Uterus (tissue), 4 donors: ENCODE data around the gene SIN3B. TPM values are rescaled to one million over a fixed set of nuclear protein-coding genes. Genes with fewer than 3 reads are reported as not detected.

Experiments
- DNase-seq, 2 donors: peaks; one replicate each; pipeline ENCODE4 v3.0.0-alpha.2; 2019 to 2020
- H3K27ac ChIP-seq, 2 donors: fragments of 200-600 bp; sonication (generic); 1 replicate in 1 of 2; 2 replicates in 1 of 2; pipeline ENCODE4 v1.5.1; 2016 to 2018
- H3K27me3 ChIP-seq, 2 donors: fragments of 200-600 bp; sonication (generic); one replicate each; pipeline ENCODE4 v1.5.1; 2018 to 2019; ENCODE audit warnings: control low read depth in 1 of 2
- H3K36me3 ChIP-seq, 2 donors: fragments of 200-600 bp; sonication (generic); one replicate each; pipeline ENCODE4 v1.5.1; 2019; ENCODE audit warnings: control low read depth in 1 of 2
- H3K4me1 ChIP-seq, 2 donors: fragments of 200-600 bp; sonication (generic); one replicate each; pipeline ENCODE4 v1.5.1; 2018 to 2019; ENCODE audit warnings: control low read depth in 1 of 2
- H3K4me3 ChIP-seq, 2 donors: fragments of 200-600 bp; sonication (generic); 1 replicate in 1 of 2; 2 replicates in 1 of 2; pipeline ENCODE4 v1.5.1; 2018 to 2019; ENCODE audit warnings: mild to moderate bottlenecking in 1 of 2
- H3K9me3 ChIP-seq, 2 donors: fragments of 200-600 bp; sonication (generic); one replicate each; pipeline ENCODE4 v1.5.1; 2019; ENCODE audit warnings: control low read depth in 1 of 2
- CTCF ChIP-seq, 4 experiments: fragments of 200-600 bp in 2 of 4; fragments of 450-650 bp in 2 of 4; sonication (generic) in 2 of 4; IDR thresholded peaks; one replicate each; pipeline ENCODE4 v1.5.1; 2016 to 2019; ENCODE audit warnings: antibody characterized with exemption in 4 of 4, mild to moderate bottlenecking in 2 of 4, moderate library complexity in 1 of 4
- POLR2A ChIP-seq, 2 donors: fragments of 450-650 bp; IDR thresholded peaks; one replicate each; pipeline ENCODE4 v1.6.1; 2016; ENCODE audit warnings: antibody characterized with exemption in 2 of 2, mild to moderate bottlenecking in 1 of 2, moderate library complexity in 1 of 2
- intact Hi-C: fragments of 100-400 bp; cut with DNase I; formaldehyde crosslinking; loops from one replicate; pipeline ENCODE4 v1.15.1; 2023; ENCODE audit warnings: low total_unique reads
- total RNA-seq, 4 donors: library from RNA; depleted of rRNA in 3 of 4; stranded (reverse); fragments of >200 nt in 3 of 4; gene quantifications; one replicate each; pipeline versions ENCODE4 v1.1.0 to v1.2.4, GENCODE V29; 2014 to 2023
- donor health status: DM: yes; HTN: yes; CAD: no.

The SIN3B gene
- total RNA-seq, 4 donors from 2014 or later: 21.2 to 149 (median 92.3) TPM

GRCh38 chr19:16876904-16877361 is 47.7 kb downstream of the SIN3B start:
- no peaks in the 10 kb centered on the region for H3K4me1 ChIP-seq
- intact Hi-C loops: no loop called here
- no peak overlapping the region for H3K27ac ChIP-seq
- peaks cover 0 to 4% of the 10 kb centered on the region in 2 donors for H3K9me3 ChIP-seq
- no peak for TF ChIP-seq CTCF (IDR thresholded peaks at IDR 0.05)
- TF ChIP-seq POLR2A (IDR thresholded peaks at IDR 0.05): no peak
- H3K36me3 ChIP-seq: no peaks in the 10 kb centered on the region
- DNase-seq: no peak
- H3K27me3 ChIP-seq: no peaks in the 10 kb centered on the region
- no peak overlapping the region for H3K4me3 ChIP-seq

DNA sequence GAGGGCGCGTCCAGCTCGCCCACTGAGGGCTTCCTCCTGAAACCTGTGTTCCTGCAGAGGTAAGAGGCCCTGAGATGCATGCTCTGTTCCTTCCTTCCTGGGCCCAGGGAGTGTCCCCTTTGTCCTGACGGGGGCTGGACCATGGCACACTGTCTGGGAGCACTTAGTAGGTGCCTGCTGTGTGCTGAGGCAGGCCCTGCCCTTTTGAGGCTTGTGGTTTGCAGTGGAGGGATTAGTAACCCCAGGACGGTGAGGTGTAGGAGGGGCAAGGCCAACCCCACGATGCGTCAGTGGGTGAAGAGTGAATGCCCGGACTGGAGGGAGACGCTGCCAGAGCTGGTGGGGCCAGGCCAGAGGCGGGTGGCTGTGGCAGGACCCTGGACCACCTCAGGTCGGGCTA is 48.4 kb downstream of the SIN3B start:
- intact Hi-C loops: no loop called here
- Histone ChIP-seq H3K36me3 (no peaks in the 10 kb centered on the region), H3K9me3 (peaks cover 0 to 10% of the 10 kb centered on the region in 2 donors), H3K27me3 (no peaks in the 10 kb centered on the region), H3K4me3 (no peak overlapping the region), H3K4me1 (no peaks in the 10 kb centered on the region), H3K27ac (no peak overlapping the region)
- DNase-seq: no peak
- TF ChIP-seq POLR2A (IDR thresholded peaks at IDR 0.05) (no peak), CTCF (IDR thresholded peaks at IDR 0.05) (no peak)

DNA sequence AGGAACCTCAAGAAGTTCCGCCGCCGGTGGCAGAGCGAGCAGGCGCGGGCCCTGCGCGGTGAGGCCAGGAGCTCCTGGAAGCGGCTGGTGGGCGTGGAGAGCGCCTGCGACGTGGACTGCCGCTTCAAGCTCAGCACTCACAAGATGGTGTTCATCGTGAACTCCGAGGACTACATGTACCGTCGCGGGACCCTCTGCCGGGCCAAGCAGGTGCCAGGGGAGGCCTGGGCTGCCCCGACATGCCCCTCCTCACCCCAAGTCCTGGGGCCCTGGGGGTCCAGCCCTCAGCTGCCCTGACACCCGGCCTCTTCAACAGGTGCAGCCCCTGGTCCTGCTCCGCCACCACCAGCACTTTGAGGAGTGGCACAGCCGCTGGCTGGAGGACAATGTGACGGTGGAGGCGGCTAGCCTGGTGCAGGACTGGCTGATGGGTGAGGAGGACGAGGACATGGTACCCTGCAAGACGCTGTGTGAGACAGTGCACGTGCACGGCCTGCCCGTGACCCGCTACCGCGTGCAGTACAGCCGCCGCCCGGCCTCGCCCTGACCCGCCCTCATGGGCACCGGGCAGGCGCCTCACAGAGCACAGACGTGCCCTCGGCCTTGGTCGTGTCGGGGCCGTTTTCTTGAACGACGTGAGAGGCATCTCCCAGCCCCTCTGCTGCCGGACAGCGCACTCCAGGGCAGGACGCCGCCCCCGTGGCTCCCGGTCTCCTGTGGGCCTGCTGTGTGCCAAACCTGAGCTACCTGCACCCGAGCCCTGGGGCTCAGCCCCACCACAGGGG is 49.2 kb downstream of the SIN3B start:
- Histone ChIP-seq H3K27me3 (no peaks in the 10 kb centered on the region), H3K36me3 (no peaks in the 10 kb centered on the region), H3K4me3 (no peak overlapping the region), H3K4me1 (no peaks in the 10 kb centered on the region), H3K27ac (no peak overlapping the region), H3K9me3 (peaks cover 0 to 16% of the 10 kb centered on the region in 2 donors)
- DNase-seq: no peak
- intact Hi-C loops: no loop called here
- TF ChIP-seq POLR2A (IDR thresholded peaks at IDR 0.05): no peak
- TF ChIP-seq CTCF (IDR thresholded peaks at IDR 0.05): no peak

GRCh38 chr19:16880884-16881554 is 51.8 kb downstream of the SIN3B start:
- intact Hi-C loops: no loop called here
- no peaks in the 10 kb centered on the region for H3K27me3 ChIP-seq
- H3K27ac ChIP-seq: peak overlapping the region in 1 of 2 donors; percentile 16
- H3K4me1 ChIP-seq: no peaks in the 10 kb centered on the region
- TF ChIP-seq POLR2A (IDR thresholded peaks at IDR 0.05) (no peak), CTCF (IDR thresholded peaks at IDR 0.05) (no peak)
- no peaks in the 10 kb centered on the region for H3K36me3 ChIP-seq
- H3K4me3 ChIP-seq: no peak overlapping the region
- peaks cover 0 to 16% of the 10 kb centered on the region in 2 donors for H3K9me3 ChIP-seq
- DNase-seq: no peak

DNA sequence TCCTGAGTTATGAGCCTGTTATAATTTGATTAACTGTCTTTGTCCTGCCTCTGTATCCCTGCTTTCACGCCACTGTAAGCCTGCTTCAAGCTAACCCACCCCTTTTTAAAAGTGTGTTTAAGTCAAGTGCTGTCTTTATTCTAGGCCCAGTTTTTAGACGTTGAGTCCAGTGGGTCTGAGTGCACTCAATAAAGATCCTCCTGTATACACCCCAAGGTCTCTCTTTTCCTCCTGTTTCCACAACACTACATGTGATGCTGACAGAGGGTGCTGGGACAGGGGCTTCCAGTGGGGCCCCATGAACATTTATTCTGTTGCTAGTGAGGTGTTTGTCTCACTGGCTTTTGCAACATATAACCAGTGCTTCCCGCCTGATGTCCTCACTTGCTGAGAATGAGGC is 52.9 kb downstream of the SIN3B start:
- no peaks in the 10 kb centered on the region for H3K27me3 ChIP-seq
- intact Hi-C loops: no loop called here
- no peak for DNase-seq
- H3K9me3 ChIP-seq: peaks cover 0 to 16% of the 10 kb centered on the region in 2 donors
- no peak overlapping the region for H3K4me3 ChIP-seq
- H3K27ac ChIP-seq: no peak overlapping the region
- no peaks in the 10 kb centered on the region for H3K4me1 ChIP-seq
- TF ChIP-seq CTCF (IDR thresholded peaks at IDR 0.05) (no peak), POLR2A (IDR thresholded peaks at IDR 0.05) (no peak)
- H3K36me3 ChIP-seq: no peaks in the 10 kb centered on the region
